A549 (cell line): ENCODE results near the gene GPS1. TPM values are rescaled to one million over a fixed set of nuclear protein-coding genes. Genes with fewer than 3 reads are reported as not detected.

Experiments used
- ATAC-seq, 2 experiments: fragments of 200-7000 bp in 1 of 2; fragments of >200 bp in 1 of 2; cut with Nextera tagmentation in 1 of 2; cut with Tn5 transposase in 1 of 2; 3 replicates each; pipeline versions ENCODE4 v1.8.0 to v1.9.1; 2018 to 2020; ENCODE audit warnings: mild to moderate bottlenecking in 1 of 2, moderate library complexity in 1 of 2
- CTCF ChIA-PET: fragments of 300-600 bp; sonication (Branson Sonifier 250); formaldehyde crosslinking; extraction: SDS; loops from one replicate; lab custom pipeline; 2021; ENCODE audit warnings: antibody characterized with exemption, inconsistent platforms; lab: Yijun Ruan, JAX
- POLR2A ChIA-PET: fragments of 350-600 bp; formaldehyde crosslinking; extraction: SDS; loops from one replicate; lab custom pipeline; 2021; ENCODE audit warnings: antibody characterized with exemption, inconsistent platforms; lab: Yijun Ruan, JAX
- DNase-seq, 2 experiments: peaks; one replicate each; pipeline versions ENCODE4 v3.0.0 to v3.0.0-alpha.2; 2011 to 2016; ENCODE audit warnings: low read depth in 1 of 2, low spot score in 1 of 2
- FAIRE-seq: peaks from 2 replicates; lab custom pipeline; 2011; peaks lifted over from hg19 to GRCh38; lab: Jason Lieb, UNC
- H3K27ac ChIP-seq, 2 experiments: fragments of >200 bp; sonication (Bioruptor Twin); formaldehyde crosslinking; 3 replicates each; pipeline ENCODE4 v1.5.1; 2016 to 2017
- H3K4me1 ChIP-seq: fragments of >200 bp; sonication (Bioruptor Twin); formaldehyde crosslinking; 3 replicates; pipeline ENCODE4 v1.6.1; 2016
- H3K4me2 ChIP-seq: fragments of >200 bp; sonication (Bioruptor Twin); formaldehyde crosslinking; 3 replicates; pipeline ENCODE4 v1.6.1; 2016
- H3K4me3 ChIP-seq: fragments of >200 bp; sonication (Bioruptor Twin); formaldehyde crosslinking; 3 replicates; pipeline ENCODE4 v1.5.1; 2016
- H3K9me3 ChIP-seq: fragments of >200 bp; sonication (Bioruptor Twin); formaldehyde crosslinking; 3 replicates; pipeline ENCODE4 v1.6.1; 2016
- CEBPB ChIP-seq, 2 experiments: fragments of >200 bp in 1 of 2; sonication (Bioruptor Twin) in 1 of 2; formaldehyde crosslinking in 1 of 2; IDR thresholded peaks; 2 replicates each; pipeline ENCODE4 v1.6.1; 2012 to 2016
- EHF ChIP-seq: fragments of 250-450 bp; sonication (Bioruptor Pico); IDR thresholded peaks from 2 replicates; pipeline ENCODE4 v1.5.0; 2020; ENCODE audit warnings: mild to moderate bottlenecking
- ESRRA ChIP-seq: fragments of 150-350 bp; IDR thresholded peaks from 2 replicates; pipeline ENCODE4 v1.6.1; 2014; ENCODE audit warnings: mild to moderate bottlenecking, low read length, borderline replicate concordance
- HOXA7 ChIP-seq: fragments of 250-450 bp; sonication (Bioruptor Pico); IDR thresholded peaks from 2 replicates; pipeline ENCODE4 v1.5.0; 2020; ENCODE audit warnings: mild to moderate bottlenecking, moderate library complexity
- JUN ChIP-seq, 2 experiments: fragments of >200 bp; sonication (Bioruptor Twin); formaldehyde crosslinking; IDR thresholded peaks; 2 replicates in 1 of 2; 3 replicates in 1 of 2; pipeline ENCODE4 v1.6.1; 2016 to 2017
- NPAS2 ChIP-seq: fragments of 250-450 bp; sonication (Bioruptor Pico); IDR thresholded peaks from 2 replicates; pipeline ENCODE4 v1.8.0; 2022; ENCODE audit warnings: mild to moderate bottlenecking, moderate library complexity, borderline replicate concordance
- PBX3 ChIP-seq: IDR thresholded peaks from 2 replicates; pipeline ENCODE4 v1.6.1; 2012
- RAD21 ChIP-seq, 2 experiments: fragments of >200 bp in 1 of 2; sonication (Bioruptor Twin) in 1 of 2; formaldehyde crosslinking in 1 of 2; IDR thresholded peaks in 1 of 2; conservative IDR thresholded peaks in 1 of 2; 2 replicates in 1 of 2; 3 replicates in 1 of 2; pipeline ENCODE4 v1.6.1; 2012 to 2018; ENCODE audit warnings: inconsistent platforms in 1 of 2
- REST ChIP-seq: fragments of 200-600 bp; sonication (generic); IDR thresholded peaks from 2 replicates; pipeline ENCODE4 v1.6.1; 2016; ENCODE audit warnings: antibody characterized with exemption, mild to moderate bottlenecking, moderate library complexity
- RFX5 ChIP-seq: fragments of 450-650 bp; IDR thresholded peaks from 2 replicates; pipeline ENCODE4 v1.7.1; 2014; ENCODE audit warnings: antibody characterized with exemption, mild to moderate bottlenecking, moderate library complexity
- TFCP2L1 ChIP-seq: fragments of 250-450 bp; sonication (Bioruptor Pico); IDR thresholded peaks from 2 replicates; pipeline ENCODE4 v1.5.0; 2021; ENCODE audit warnings: mild to moderate bottlenecking
- ZC3H11A ChIP-seq: fragments of 450-650 bp; IDR thresholded peaks from 2 replicates; pipeline ENCODE4 v1.6.1; 2014; ENCODE audit warnings: antibody characterized with exemption, mild to moderate bottlenecking
- ZFP36 ChIP-seq: fragments of 450-650 bp; IDR thresholded peaks from 2 replicates; pipeline ENCODE4 v1.6.1; 2014; ENCODE audit warnings: borderline replicate concordance; ENCODE audit not compliant: partially characterized antibody
- ZNF302 ChIP-seq: fragments of 250-450 bp; sonication (Bioruptor Pico); IDR thresholded peaks from 2 replicates; pipeline ENCODE4 v1.9.0; 2021; ENCODE audit warnings: inconsistent platforms, mild to moderate bottlenecking, moderate library complexity
- WGBS: methylation state at CpG from one replicate; pipeline ENCODE4 v1.1.6; 2017; ENCODE audit errors: missing lambda C conversion rate; 5-methylcytosine and 5-hydroxymethylcytosine counted together
- polyA plus RNA-seq, 4 experiments: library from polyadenylated mRNA; depleted of rRNA in 3 of 4; stranded (reverse); fragments of >200 nt; fragmentation: RNase III in 1 of 4; extraction: RNeasy Plus Mini Kit Qiagen cat#74134 plus additional on column Dnase treatment in 1 of 4; gene quantifications; 2 replicates in 3 of 4; 3 replicates in 1 of 4; pipeline ENCODE4 v1.2.3, GENCODE V29; 2011 to 2017

The GPS1 gene
- polyA plus RNA-seq, 2 of the 4 experiments (the other 2 are of a cell fraction), result 89.4 to 126 TPM

GRCh38 chr17:82106688-82107305 is 55.1 kb downstream of the GPS1 start:
- no peak for DNase-seq
- no peak overlapping the region for H3K4me3 ChIP-seq
- TF ChIP-seq ZFP36 (no peak), REST (no peak), RAD21 (conservative IDR thresholded peaks at IDR 0.05 in 1 of 2, IDR thresholded peaks at IDR 0.05 in 1 of 2) (no peak), ZNF302 (CRISPR knock-in tag) (no peak), RFX5 (no peak), ZC3H11A (no peak), JUN (IDR thresholded peaks at IDR 0.05) (no peak), EHF (CRISPR knock-in tag) (no peak), ESRRA (no peak), PBX3 (no peak; the same call in 1 of the 2 replicates), HOXA7 (CRISPR knock-in tag) (no peak), TFCP2L1 (CRISPR knock-in tag) (no peak), NPAS2 (CRISPR knock-in tag) (no peak), CEBPB (IDR thresholded peaks at IDR 0.05) (no peak)
- TF ChIP-seq, all 56 proteins: peak for 0
- ChIA-PET POLR2A (interaction anchor here (1.7 kb wide), 1 partner anchor 8 kb away, joined by 10 read pairs; the partner anchor contains the start of gene FASN), CTCF (interaction anchor here (0.8 to 4.2 kb wide), 12 partner anchors 8 to 92 kb away, joined by 3 to 35 read pairs (median 4); no protein-coding TSS in a partner anchor)
- ATAC-seq (peak in 1 of 2 experiments; percentile 8; a peak in 3 of 6 replicates), FAIRE-seq (no peak)
- Histone ChIP-seq H3K4me1 (peaks cover 46% of the 10 kb centered on the region), H3K9me3 (no peaks in the 10 kb centered on the region), H3K4me2 (peak overlapping the region; percentile 48), H3K27ac (peak overlapping the region; percentile 54 to 73)
- 70% methylated on average over 5 of the region's 9 CpGs for WGBS

Other genes starting within 250 kb of the GPS1 start
- 0.05 and 0.19 TPM in 2 replicates for gene GCGR, start 247.7 kb upstream of the GPS1 start, polyA plus RNA-seq (2011; rRNA removed)
- 0.37 to 0.46 TPM (median 0.45 TPM) in 3 replicates for gene GCGR, start 247.7 kb upstream of the GPS1 start, polyA plus RNA-seq (2017; fragmentation: RNase III; extraction: RNeasy Plus Mini Kit Qiagen cat#74134 plus additional on column Dnase treatment)
- gene MCRIP1, start 218.6 kb upstream of the GPS1 start, polyA plus RNA-seq (2011; rRNA removed), result 30.9 and 32.0 TPM in 2 replicates
- 43.9 to 51.0 TPM (median 45.1 TPM) in 3 replicates for gene MCRIP1, start 218.6 kb upstream of the GPS1 start, polyA plus RNA-seq (2017; fragmentation: RNase III; extraction: RNeasy Plus Mini Kit Qiagen cat#74134 plus additional on column Dnase treatment)
- gene PPP1R27, start 216.8 kb upstream of the GPS1 start, polyA plus RNA-seq (2011; rRNA removed), result not detected in 2 replicates
- gene PPP1R27, start 216.8 kb upstream of the GPS1 start, polyA plus RNA-seq (2017; fragmentation: RNase III; extraction: RNeasy Plus Mini Kit Qiagen cat#74134 plus additional on column Dnase treatment), result 0.09 TPM in 1 of 3 replicates, not detected in the others
- gene P4HB, start 191.4 kb upstream of the GPS1 start, polyA plus RNA-seq (2011; rRNA removed), result 102 and 285 TPM in 2 replicates
- 606 to 622 TPM (median 607 TPM) in 3 replicates for gene P4HB, start 191.4 kb upstream of the GPS1 start, polyA plus RNA-seq (2017; fragmentation: RNase III; extraction: RNeasy Plus Mini Kit Qiagen cat#74134 plus additional on column Dnase treatment)
- 44.3 and 64.0 TPM in 2 replicates for gene ARHGDIA, start 180.6 kb upstream of the GPS1 start, polyA plus RNA-seq (2011; rRNA removed)
- gene ARHGDIA, start 180.6 kb upstream of the GPS1 start, polyA plus RNA-seq (2017; fragmentation: RNase III; extraction: RNeasy Plus Mini Kit Qiagen cat#74134 plus additional on column Dnase treatment), result 497 to 567 TPM (median 503 TPM) in 3 replicates
- gene ALYREF, start 160.3 kb upstream of the GPS1 start, polyA plus RNA-seq (2011; rRNA removed), result 125 and 130 TPM in 2 replicates
- gene ALYREF, start 160.3 kb upstream of the GPS1 start, polyA plus RNA-seq (2017; fragmentation: RNase III; extraction: RNeasy Plus Mini Kit Qiagen cat#74134 plus additional on column Dnase treatment), result 135 to 164 TPM (median 141 TPM) in 3 replicates
- 351 and 428 TPM in 2 replicates for gene ANAPC11, start 160.2 kb upstream of the GPS1 start, polyA plus RNA-seq (2011; rRNA removed)
- gene ANAPC11, start 160.2 kb upstream of the GPS1 start, polyA plus RNA-seq (2017; fragmentation: RNase III; extraction: RNeasy Plus Mini Kit Qiagen cat#74134 plus additional on column Dnase treatment), result 352 to 382 TPM (median 377 TPM) in 3 replicates
- 0.34 and 0.41 TPM in 2 replicates for gene NPB, start 149.7 kb upstream of the GPS1 start, polyA plus RNA-seq (2011; rRNA removed)
- gene NPB, start 149.7 kb upstream of the GPS1 start, polyA plus RNA-seq (2017; fragmentation: RNase III; extraction: RNeasy Plus Mini Kit Qiagen cat#74134 plus additional on column Dnase treatment), result 0.29 to 0.45 TPM (median 0.38 TPM) in 3 replicates
- 7.1 and 7.7 TPM in 2 replicates for gene PCYT2, start 140.5 kb upstream of the GPS1 start, polyA plus RNA-seq (2011; rRNA removed)
- 14.8 to 17.0 TPM (median 16.3 TPM) in 3 replicates for gene PCYT2, start 140.5 kb upstream of the GPS1 start, polyA plus RNA-seq (2017; fragmentation: RNase III; extraction: RNeasy Plus Mini Kit Qiagen cat#74134 plus additional on column Dnase treatment)
- gene SIRT7, start 133.7 kb upstream of the GPS1 start, polyA plus RNA-seq (2011; rRNA removed), result 9.8 and 13.7 TPM in 2 replicates
- 34.0 to 35.2 TPM (median 34.8 TPM) in 3 replicates for gene SIRT7, start 133.7 kb upstream of the GPS1 start, polyA plus RNA-seq (2017; fragmentation: RNase III; extraction: RNeasy Plus Mini Kit Qiagen cat#74134 plus additional on column Dnase treatment)
- 41.6 and 47.9 TPM in 2 replicates for gene MAFG, start 124.2 kb upstream of the GPS1 start, polyA plus RNA-seq (2011; rRNA removed)
- 49.8 to 57.9 TPM (median 52.4 TPM) in 3 replicates for gene MAFG, start 124.2 kb upstream of the GPS1 start, polyA plus RNA-seq (2017; fragmentation: RNase III; extraction: RNeasy Plus Mini Kit Qiagen cat#74134 plus additional on column Dnase treatment)
- 77.1 and 81.4 TPM in 2 replicates for gene PYCR1, start 114.6 kb upstream of the GPS1 start, polyA plus RNA-seq (2011; rRNA removed)
- 81.4 to 93.3 TPM (median 87.2 TPM) in 3 replicates for gene PYCR1, start 114.6 kb upstream of the GPS1 start, polyA plus RNA-seq (2017; fragmentation: RNase III; extraction: RNeasy Plus Mini Kit Qiagen cat#74134 plus additional on column Dnase treatment)
- not detected in 2 replicates for gene MYADML2, start 104.7 kb upstream of the GPS1 start, polyA plus RNA-seq (2011; rRNA removed)
- gene MYADML2, start 104.7 kb upstream of the GPS1 start, polyA plus RNA-seq (2017; fragmentation: RNase III; extraction: RNeasy Plus Mini Kit Qiagen cat#74134 plus additional on column Dnase treatment), result not detected in 3 replicates
- 0.06 and 0.08 TPM in 2 replicates for gene NOTUM, start 90.7 kb upstream of the GPS1 start, polyA plus RNA-seq (2011; rRNA removed)
- 0.45 to 0.92 TPM (median 0.91 TPM) in 3 replicates for gene NOTUM, start 90.7 kb upstream of the GPS1 start, polyA plus RNA-seq (2017; fragmentation: RNase III; extraction: RNeasy Plus Mini Kit Qiagen cat#74134 plus additional on column Dnase treatment)
- 10.3 and 12.3 TPM in 2 replicates for gene ASPSCR1, start 74.3 kb upstream of the GPS1 start, polyA plus RNA-seq (2011; rRNA removed)
- gene ASPSCR1, start 74.3 kb upstream of the GPS1 start, polyA plus RNA-seq (2017; fragmentation: RNase III; extraction: RNeasy Plus Mini Kit Qiagen cat#74134 plus additional on column Dnase treatment), result 24.5 to 29.4 TPM (median 25.7 TPM) in 3 replicates
- 79.4 and 80.5 TPM in 2 replicates for gene CENPX, start 29.0 kb upstream of the GPS1 start, polyA plus RNA-seq (2011; rRNA removed)
- 208 to 231 TPM (median 222 TPM) in 3 replicates for gene CENPX, start 29.0 kb upstream of the GPS1 start, polyA plus RNA-seq (2017; fragmentation: RNase III; extraction: RNeasy Plus Mini Kit Qiagen cat#74134 plus additional on column Dnase treatment)
- gene LRRC45, start 28.6 kb upstream of the GPS1 start, polyA plus RNA-seq (2011; rRNA removed), result 6.0 and 6.4 TPM in 2 replicates
- 19.1 to 24.5 TPM (median 21.6 TPM) in 3 replicates for gene LRRC45, start 28.6 kb upstream of the GPS1 start, polyA plus RNA-seq (2017; fragmentation: RNase III; extraction: RNeasy Plus Mini Kit Qiagen cat#74134 plus additional on column Dnase treatment)
- 9.9 and 11.9 TPM in 2 replicates for gene RAC3, start 20.2 kb upstream of the GPS1 start, polyA plus RNA-seq (2011; rRNA removed)
- gene RAC3, start 20.2 kb upstream of the GPS1 start, polyA plus RNA-seq (2017; fragmentation: RNase III; extraction: RNeasy Plus Mini Kit Qiagen cat#74134 plus additional on column Dnase treatment), result 19.9 to 21.0 TPM (median 20.4 TPM) in 3 replicates
- 39.3 and 48.3 TPM in 2 replicates for gene DCXR, start 14.2 kb upstream of the GPS1 start, polyA plus RNA-seq (2011; rRNA removed)
- 62.0 to 70.7 TPM (median 69.6 TPM) in 3 replicates for gene DCXR, start 14.2 kb upstream of the GPS1 start, polyA plus RNA-seq (2017; fragmentation: RNase III; extraction: RNeasy Plus Mini Kit Qiagen cat#74134 plus additional on column Dnase treatment)
- gene RFNG, start 87 bp upstream of the GPS1 start, polyA plus RNA-seq (2011; rRNA removed), result 8.4 and 8.9 TPM in 2 replicates
- gene RFNG, start 87 bp upstream of the GPS1 start, polyA plus RNA-seq (2017; fragmentation: RNase III; extraction: RNeasy Plus Mini Kit Qiagen cat#74134 plus additional on column Dnase treatment), result 21.3 to 31.5 TPM (median 25.7 TPM) in 3 replicates
- gene DUS1L, start 13.9 kb downstream of the GPS1 start, polyA plus RNA-seq (2011; rRNA removed), result 48.1 and 59.5 TPM in 2 replicates
- gene DUS1L, start 13.9 kb downstream of the GPS1 start, polyA plus RNA-seq (2017; fragmentation: RNase III; extraction: RNeasy Plus Mini Kit Qiagen cat#74134 plus additional on column Dnase treatment), result 81.5 to 84.8 TPM (median 83.6 TPM) in 3 replicates
- 12.9 and 16.3 TPM in 2 replicates for gene FASN, start 46.3 kb downstream of the GPS1 start, polyA plus RNA-seq (2011; rRNA removed)
- 114 to 169 TPM (median 144 TPM) in 3 replicates for gene FASN, start 46.3 kb downstream of the GPS1 start, polyA plus RNA-seq (2017; fragmentation: RNase III; extraction: RNeasy Plus Mini Kit Qiagen cat#74134 plus additional on column Dnase treatment)
- 16.6 and 18.5 TPM in 2 replicates for gene CCDC57, start 160.9 kb downstream of the GPS1 start, polyA plus RNA-seq (2011; rRNA removed)
- 18.2 to 22.1 TPM (median 18.9 TPM) in 3 replicates for gene CCDC57, start 160.9 kb downstream of the GPS1 start, polyA plus RNA-seq (2017; fragmentation: RNase III; extraction: RNeasy Plus Mini Kit Qiagen cat#74134 plus additional on column Dnase treatment)
- 28.6 and 40.0 TPM in 2 replicates for gene SLC16A3, start 177.1 kb downstream of the GPS1 start, polyA plus RNA-seq (2011; rRNA removed)
- 77.9 to 97.7 TPM (median 90.9 TPM) in 3 replicates for gene SLC16A3, start 177.1 kb downstream of the GPS1 start, polyA plus RNA-seq (2017; fragmentation: RNase III; extraction: RNeasy Plus Mini Kit Qiagen cat#74134 plus additional on column Dnase treatment)
- 130 and 139 TPM in 2 replicates for gene CSNK1D, start 221.8 kb downstream of the GPS1 start, polyA plus RNA-seq (2011; rRNA removed)
- 151 to 173 TPM (median 163 TPM) in 3 replicates for gene CSNK1D, start 221.8 kb downstream of the GPS1 start, polyA plus RNA-seq (2017; fragmentation: RNase III; extraction: RNeasy Plus Mini Kit Qiagen cat#74134 plus additional on column Dnase treatment)